Esophagus mucosa (tissue), 1 donor: ENCODE results near the gene TRAPPC3L. TPM values are rescaled to one million over a fixed set of nuclear protein-coding genes. Genes with fewer than 3 reads are reported as not detected.

Source experiments
- ATAC-seq: fragments of 200-7000 bp; cut with Tn5 transposase; one replicate; pipeline ENCODE4 v1.9.1; 2020
- total RNA-seq: library from RNA; stranded (reverse); gene quantifications from one replicate; pipeline ENCODE4 v1.2.4, GENCODE V29; 2023
- donor health status: DM: yes; HTN: yes; CAD: no.

Gene TRAPPC3L
- total RNA-seq, 1 donor from 2014 or later: not detected

DNA sequence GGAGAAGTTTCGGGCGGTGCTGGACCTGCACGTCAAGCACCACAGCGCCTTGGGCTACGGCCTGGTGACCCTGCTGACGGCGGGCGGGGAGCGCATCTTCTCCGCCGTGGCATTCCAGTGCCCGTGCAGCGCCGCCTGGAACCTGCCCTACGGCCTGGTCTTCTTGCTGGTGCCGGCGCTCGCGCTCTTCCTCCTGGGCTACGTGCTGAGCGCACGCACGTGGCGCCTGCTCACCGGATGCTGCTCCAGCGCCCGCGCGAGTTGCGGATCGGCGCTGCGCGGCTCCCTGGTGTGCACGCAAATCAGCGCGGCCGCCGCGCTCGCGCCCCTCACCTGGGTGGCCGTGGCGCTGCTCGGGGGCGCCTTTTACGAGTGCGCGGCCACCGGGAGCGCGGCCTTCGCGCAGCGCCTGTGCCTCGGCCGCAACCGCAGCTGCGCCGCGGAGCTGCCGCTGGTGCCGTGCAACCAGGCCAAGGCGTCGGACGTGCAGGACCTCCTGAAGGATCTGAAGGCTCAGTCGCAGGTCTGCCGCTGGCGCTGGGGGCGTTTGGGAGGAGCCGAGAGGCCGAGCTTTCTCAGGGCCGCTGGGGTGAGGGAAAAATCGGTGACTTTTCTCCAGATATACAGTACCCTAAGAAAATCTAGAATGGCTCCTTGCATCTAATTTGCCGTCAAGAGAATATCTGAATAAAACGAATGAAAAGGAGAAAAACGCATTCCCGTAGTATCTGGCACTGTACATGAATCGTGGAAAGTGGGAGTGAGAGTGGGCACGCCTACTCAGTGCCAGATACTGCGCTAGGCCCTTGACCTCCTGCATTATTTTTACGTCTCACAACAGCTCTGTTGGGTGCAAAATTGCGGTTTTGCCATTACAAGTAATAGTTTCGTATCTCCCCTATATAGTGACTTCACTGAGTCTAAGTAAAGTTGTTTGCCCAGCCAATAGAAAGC lies 83.3 kb downstream of the TRAPPC3L start:
- peak; percentile 89 for ATAC-seq

- ATAC-seq: no peak
Observed at GRCh38 chr6:116461331-116461931, 84.1 kb downstream of the TRAPPC3L start, which contains the start of gene CALHM6. Gene CALHM6 (plus strand): TSS chr6:116461375. CDS start chr6:116461930, 555 bp downstream.

- ATAC-seq: no peak
Observed at GRCh38 chr6:116459927-116460326, 85.6 kb downstream of the TRAPPC3L start.

GRCh38 chr6:116458264-116458663 lies 87.2 kb downstream of the TRAPPC3L start:
- no peak for ATAC-seq

- no peak for ATAC-seq
Observed at GRCh38 chr6:116456927-116457326, 88.6 kb downstream of the TRAPPC3L start.

DNA sequence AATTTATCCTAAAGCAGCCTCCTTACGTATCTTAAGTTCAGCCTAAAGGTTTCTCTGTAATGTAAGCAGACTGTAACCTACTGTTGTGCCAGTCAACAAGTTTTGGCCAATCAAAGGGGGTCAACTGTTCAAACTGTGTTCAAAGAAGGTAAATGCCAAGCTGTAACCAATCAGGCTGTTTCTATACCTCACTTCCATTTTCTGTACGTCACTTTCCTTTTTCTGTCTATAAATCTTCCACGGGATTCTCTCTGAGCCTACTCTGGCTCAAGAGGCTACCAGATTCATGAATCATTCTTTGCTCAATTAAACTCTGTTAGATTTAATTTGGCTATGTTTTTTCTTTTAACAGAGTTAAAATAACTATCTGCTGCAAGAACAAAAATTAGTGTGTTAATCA lies 89.4 kb downstream of the TRAPPC3L start:
- no peak for ATAC-seq

DNA sequence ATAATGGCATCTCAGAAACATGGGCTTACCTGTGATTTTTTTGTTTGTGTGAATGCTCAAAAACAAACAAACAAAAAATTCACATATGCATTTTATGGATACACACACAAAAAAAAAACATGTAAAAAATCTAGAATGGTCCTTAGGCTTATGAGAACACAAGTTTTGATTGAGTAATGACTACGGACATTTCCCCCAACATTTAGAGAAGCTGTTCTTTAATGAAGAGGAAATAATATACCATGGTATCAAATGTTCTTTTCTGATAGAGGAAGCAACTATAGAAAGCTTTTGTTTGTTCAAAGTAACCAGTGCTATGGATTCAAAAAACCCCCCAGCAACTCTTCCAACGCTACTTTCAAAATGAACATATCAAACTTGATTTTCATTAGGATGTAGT lies 93.0 kb downstream of the TRAPPC3L start:
- no peak for ATAC-seq

DNA sequence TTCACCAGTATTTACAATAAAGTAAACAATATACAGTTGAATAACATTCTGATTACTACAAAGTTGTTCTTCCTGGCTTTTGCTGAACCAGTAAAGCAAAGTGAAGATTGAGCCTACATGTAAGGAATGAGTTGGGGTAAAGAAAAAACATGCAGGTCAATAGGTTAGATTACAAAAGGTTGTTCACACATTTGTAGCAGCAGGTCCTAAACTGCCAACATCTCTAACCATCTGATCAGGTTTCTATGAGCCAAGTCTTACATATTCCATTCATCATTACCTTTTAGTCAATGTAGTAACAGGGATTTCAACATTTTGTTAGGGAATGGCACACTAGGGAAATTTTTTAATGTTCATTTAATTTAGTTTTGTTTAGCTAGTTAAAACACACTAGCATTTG lies 93.6 kb downstream of the TRAPPC3L start:
- no peak for ATAC-seq

GRCh38 chr6:116450769-116451740 lies 94.4 kb downstream of the TRAPPC3L start:
- ATAC-seq: peak; percentile 81

DNA sequence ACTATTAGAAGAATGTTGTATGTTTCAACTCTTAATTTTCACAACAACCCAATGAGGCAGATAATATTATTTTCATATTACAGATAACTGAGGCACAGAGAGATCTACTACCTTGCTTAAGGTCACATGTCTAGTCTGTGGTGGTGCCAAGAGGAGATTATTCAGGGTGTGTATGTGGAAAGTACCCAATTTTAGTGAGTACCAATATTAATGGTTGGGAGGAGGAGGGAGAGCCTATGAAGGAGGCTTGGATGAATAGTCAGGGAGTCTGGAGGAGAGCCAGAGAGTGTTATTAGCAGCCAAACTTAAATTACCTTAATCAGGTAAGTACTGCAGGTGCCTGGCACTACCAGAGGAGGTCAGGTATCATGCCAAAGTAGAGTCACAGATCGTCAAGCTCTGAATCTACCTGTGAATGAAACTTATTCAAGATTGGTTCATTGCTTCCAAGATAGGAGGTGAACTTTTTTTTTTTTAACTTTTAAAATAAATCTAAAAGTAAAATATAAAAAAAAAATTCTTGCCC lies 95.2 kb downstream of the TRAPPC3L start:
- ATAC-seq: peak; percentile 71

- no peak for ATAC-seq
Observed at GRCh38 chr6:116449565-116449964, 95.9 kb downstream of the TRAPPC3L start.

GRCh38 chr6:116447496-116448011 lies 97.9 kb downstream of the TRAPPC3L start:
- no peak for ATAC-seq

DNA sequence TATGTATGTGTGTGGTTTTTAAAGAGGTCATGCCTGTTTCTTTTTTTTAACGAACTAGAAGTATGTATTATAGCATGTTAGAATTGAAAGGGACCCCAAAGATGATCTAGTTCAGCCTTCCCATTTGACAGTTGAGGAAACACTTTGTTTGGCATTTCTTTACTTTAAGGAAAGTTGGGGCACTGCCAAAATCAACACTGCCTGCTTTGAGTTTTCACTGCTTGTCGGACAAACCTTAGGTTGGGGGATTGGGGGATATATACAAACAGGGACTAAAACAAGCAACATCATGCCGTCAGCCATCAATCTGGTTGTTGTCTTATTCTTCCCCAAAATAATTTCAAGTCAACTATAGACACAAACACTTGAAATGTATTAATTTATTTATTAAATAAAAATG lies 98.4 kb downstream of the TRAPPC3L start:
- no peak for ATAC-seq

DNA sequence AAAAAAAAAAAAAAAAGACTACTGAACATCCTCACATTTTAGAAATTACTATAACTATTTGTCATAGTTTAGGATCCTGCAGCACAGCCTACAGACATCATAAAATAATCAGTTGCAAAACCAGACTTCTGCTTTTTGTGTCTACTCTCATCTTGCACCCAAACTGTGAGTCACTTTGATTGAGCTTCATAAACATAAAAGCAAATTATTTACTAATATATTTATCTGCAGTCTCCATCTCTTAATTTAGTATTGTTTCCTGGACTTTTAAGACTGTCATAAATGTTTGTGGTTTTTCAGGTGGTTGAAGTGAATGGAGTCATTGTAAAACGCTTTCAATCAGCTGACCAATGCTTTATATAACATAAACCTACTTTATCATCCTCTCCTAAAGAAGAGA lies 99.1 kb downstream of the TRAPPC3L start:
- ATAC-seq: no peak

DNA sequence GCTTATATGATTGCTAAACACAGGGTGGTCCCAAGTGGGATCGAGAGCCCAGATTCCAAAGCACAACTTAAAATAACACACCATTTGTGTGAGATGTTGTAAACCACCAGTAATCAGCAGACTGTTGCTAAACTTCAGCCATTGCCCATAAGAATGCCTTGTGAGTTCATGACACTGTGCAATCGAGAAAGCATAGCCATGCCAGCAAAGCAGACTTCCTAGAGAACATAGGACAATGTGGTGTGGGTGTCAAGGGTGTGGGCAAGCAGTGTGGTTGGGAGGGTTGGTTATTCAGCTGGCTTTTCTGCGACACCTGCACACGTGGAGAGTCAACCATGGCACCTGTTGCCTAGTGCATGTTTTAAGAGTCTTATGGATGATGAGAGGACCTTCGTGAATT lies 100.4 kb downstream of the TRAPPC3L start:
- ATAC-seq: no peak

Other genes with a start within 250 kb of the TRAPPC3L start
- 32.7 TPM for gene DSE, start 174.7 kb downstream of the TRAPPC3L start, total RNA-seq
- 0.20 TPM for gene CALHM6, start 84.3 kb downstream of the TRAPPC3L start, total RNA-seq
- gene CALHM5, start 34.0 kb downstream of the TRAPPC3L start, total RNA-seq: 0.12 TPM
- gene CALHM4, start 8.1 kb upstream of the TRAPPC3L start, total RNA-seq: not detected
- gene RWDD1, start 25.8 kb upstream of the TRAPPC3L start, total RNA-seq: 28.4 TPM
- gene RSPH4A, start 70.8 kb upstream of the TRAPPC3L start, total RNA-seq: not detected
- gene ZUP1, start 123.1 kb upstream of the TRAPPC3L start, total RNA-seq: 10.0 TPM
- 5.7 TPM for gene KPNA5, start 135.5 kb upstream of the TRAPPC3L start, total RNA-seq
- 0.92 TPM for gene FAM162B, start 220.0 kb upstream of the TRAPPC3L start, total RNA-seq